GM20431 (cell line): Measurements from ENCODE around the gene CLCNKA.

Experiments used
- in situ Hi-C: fragments of 300-500 bp; cut with MseI, MboI; formaldehyde crosslinking; loops from one replicate; pipeline ENCODE4 v1.15.0; 2020; ENCODE audit warnings: low sequenced_read_pairs; ENCODE audit not compliant: unreplicated experiment

The CLCNKA gene

DNA sequence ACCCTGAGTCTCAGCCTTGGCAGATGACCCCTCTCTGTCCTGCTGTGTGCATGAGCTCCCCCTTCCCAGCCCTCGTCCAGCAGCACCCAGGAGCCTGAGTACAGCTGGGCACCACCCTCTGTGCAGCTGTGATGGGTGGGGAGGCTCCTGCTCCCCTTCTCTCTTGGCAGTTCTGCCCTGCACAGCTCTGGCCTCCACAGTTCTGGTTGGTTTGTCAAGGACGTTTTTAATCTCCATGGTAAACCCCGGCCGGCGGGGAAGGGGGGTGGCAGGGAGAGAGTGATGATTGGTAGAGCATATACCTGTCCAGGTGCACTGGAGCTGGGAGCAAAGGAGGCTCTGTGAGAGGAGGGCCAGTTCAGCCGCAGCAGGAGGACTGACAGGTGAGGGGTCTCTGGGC lies at the start of gene CLCNKA:
CLCNKA (plus strand) TSS at position 356 of the 400 bp plus-strand sequence. CDS start 584 bp downstream, outside the sequence.
- in situ Hi-C loops, result no loop called here

DNA sequence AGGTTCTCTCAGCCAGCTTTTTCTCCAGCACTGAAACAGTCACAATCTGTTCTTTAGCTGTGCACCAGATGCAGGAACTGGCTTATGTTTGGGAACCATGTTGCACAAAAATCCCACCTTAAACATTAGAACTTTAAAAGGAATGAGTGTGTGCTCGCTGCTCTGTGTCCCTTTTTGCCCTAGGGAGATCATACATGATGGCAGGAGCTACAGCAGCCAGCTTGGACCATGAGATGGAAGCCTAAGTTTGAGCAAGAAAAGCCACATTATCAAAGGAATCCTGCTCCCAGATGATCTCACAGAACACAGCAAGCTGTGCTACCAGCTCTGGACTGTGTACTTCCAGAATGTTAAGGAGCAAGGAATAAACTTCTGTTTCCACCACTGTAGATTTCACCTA lies 49.4 kb upstream of the CLCNKA start:
- in situ Hi-C loops, result no loop called here

DNA sequence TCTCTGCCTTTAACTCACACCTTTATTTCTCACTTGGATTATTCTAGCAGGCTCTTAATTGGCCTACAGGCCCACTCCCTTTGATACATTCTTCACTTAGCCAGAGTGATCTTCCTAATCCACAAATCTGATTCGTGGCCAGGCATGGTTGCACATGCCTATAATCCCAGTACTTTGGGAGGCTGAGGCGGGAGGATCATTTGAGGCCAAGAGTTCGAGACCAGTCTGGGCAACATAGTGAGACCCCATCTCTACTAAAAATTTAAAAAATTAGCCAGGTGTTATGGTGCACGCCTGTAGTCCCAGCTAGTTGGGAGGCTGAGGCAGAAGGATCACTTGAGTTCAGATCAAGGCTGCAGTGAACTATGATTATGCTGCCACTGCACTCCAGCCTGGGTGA lies 48.1 kb upstream of the CLCNKA start:
- in situ Hi-C loops, result no loop called here

DNA sequence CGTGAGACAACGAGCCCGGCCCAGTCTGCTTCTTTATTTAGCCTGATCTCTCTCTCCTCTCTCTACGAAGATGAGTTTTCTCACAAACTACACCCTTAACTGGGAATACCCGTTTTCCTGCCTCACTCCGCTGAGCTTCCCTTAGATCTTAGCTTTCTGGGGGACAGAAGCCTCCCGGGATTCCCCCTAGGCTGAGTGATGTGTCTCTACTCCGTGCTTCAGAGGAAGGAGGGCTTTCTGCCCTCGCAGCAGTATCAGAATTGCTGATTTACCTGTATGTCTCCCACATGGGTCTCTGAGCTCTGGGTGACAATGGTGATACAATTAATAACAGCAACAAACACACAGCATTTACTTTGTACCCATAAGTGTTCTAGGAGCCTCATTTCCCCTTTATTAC lies 47.0 kb upstream of the CLCNKA start:
- in situ Hi-C loops, result loop anchor here (25.0 kb wide), 1 partner anchor 163 kb away; the partner anchor contains the start of gene UQCRHL

DNA sequence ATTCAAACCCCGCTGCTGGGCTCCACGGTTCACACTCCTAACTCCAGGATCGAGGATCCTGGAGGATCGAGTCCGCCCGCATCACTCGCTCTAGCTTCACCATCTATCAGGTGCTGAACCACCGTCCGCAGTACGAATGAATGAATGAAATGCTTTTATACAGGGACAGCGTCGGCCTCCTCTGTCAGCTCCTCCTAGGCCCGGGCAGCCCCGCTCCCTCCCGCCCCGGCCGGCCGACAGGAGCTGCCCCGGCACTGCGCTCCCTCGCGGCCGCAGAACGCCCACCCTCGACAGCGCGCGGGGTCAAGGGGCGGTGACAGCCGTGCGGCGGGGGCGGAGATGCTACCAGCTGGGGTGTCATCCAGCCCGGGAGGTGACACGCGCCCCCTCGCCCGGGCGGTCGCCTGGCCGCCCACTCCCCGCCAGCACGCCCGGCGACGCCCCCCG lies 46.5 kb upstream of the CLCNKA start:
- in situ Hi-C loops, result loop anchor here (25.0 kb wide), 1 partner anchor 163 kb away; the partner anchor contains the start of gene UQCRHL

DNA sequence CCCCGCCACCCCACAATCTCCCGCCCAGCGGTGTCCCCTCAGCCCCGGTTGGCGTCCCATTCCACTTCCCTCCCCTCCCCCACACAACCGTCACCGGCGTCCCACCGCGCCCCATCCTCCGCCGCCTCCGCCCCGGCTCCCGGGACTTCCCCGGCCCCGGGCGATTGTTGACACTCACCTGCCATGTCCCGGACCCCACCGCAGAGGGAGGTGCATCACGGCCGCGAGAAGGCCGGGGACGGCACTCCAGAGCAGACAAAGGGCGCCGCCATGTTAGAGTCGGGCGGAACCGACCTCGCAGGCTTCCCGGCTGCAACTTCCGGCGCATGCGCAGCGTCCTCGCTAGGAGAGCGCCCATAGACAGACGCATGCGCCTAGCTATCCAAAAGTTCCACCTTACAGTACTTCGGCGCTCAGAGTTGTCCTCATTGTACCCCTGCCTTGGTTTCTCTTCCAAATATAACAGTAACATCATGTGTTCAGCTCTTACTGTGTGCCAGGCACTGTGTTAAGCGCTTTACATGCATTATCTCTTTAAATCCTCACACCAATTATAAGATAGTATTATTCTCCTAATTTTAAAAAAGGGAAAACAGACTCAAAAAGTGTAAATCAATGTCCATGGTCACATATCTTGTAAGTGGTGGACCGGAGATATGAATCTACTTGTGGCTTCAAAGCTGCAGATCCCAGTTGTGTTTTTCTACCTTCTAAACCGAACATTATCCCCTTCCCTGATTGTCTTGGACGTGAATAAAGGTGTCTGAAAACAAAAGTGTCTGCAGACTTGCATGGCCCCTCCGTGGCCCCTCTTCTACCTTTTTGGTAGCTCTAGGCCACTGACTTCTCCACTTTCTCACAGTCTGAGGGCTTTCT lies 45.8 kb upstream of the CLCNKA start, which contains the start of gene ZBTB17:
ZBTB17 (minus strand) TSS at position 297 of the 876 bp plus-strand sequence. CDS start 27,606 bp downstream, outside the sequence.
- in situ Hi-C loops, result loop anchor here (25.0 kb wide), 1 partner anchor 164 kb away; the partner anchor contains the start of gene UQCRHL

DNA sequence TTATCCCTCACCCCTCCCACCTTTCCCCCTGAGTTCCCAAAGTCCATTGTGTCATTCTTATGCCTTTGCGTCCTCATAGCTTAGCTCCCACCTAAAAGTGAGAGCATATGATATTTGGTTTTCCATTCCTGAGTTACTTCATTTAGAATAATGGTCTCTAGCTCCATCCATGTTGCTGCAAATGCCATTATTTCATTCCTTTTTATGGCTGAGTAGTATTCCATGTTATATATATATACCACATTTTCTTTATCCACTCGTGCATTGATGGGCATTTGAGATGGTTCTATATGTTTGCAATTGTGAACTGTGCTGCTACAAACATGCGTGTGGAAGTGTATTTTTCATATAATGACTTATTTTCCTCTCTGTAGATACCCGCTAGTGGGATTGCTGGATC lies 43.9 kb upstream of the CLCNKA start:
- in situ Hi-C loops, result loop anchor here (25.0 kb wide), 1 partner anchor 166 kb away; the partner anchor contains the start of gene UQCRHL

DNA sequence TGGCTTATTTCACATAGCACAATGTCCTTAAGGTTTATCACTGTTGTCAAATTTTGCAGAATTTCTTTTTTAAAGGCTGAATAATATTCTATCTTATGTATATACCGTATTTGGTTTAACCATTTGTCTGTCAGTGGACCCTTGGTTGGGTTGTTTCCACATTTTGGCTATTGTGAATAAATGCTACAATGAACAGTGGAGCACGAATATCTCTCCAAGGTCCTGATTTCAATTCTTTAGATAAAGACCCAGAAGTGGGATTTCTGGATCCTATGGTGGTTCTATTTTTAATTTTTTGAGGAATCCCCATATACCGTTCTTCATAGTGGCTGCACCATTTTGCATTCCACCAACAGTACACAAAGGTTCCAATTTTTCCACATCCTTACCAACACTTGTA lies 40.2 kb upstream of the CLCNKA start:
- in situ Hi-C loops, result loop anchor here (25.0 kb wide), 1 partner anchor 169 kb away; the partner anchor contains the start of gene UQCRHL

DNA sequence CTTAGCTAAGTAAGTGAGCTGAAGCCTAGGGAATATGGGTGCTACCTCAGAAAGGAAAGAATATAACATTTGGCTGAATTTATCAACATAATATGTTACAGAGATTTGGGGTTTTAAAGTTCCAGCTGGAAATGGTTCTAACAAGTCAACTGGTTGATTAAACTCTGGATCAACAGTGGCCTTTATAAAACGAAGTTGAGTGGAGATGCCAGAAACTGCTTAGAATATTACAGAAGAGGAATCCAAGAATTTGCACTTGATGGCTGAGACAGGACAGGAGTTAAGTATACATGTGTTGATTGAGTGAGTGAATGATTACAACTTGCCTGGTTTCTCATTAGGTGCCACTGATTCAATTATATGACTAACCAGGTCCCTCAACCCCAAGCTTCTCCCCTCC lies 38.6 kb upstream of the CLCNKA start:
- in situ Hi-C loops, result loop anchor here (25.0 kb wide), 1 partner anchor 171 kb away; the partner anchor contains the start of gene UQCRHL

DNA sequence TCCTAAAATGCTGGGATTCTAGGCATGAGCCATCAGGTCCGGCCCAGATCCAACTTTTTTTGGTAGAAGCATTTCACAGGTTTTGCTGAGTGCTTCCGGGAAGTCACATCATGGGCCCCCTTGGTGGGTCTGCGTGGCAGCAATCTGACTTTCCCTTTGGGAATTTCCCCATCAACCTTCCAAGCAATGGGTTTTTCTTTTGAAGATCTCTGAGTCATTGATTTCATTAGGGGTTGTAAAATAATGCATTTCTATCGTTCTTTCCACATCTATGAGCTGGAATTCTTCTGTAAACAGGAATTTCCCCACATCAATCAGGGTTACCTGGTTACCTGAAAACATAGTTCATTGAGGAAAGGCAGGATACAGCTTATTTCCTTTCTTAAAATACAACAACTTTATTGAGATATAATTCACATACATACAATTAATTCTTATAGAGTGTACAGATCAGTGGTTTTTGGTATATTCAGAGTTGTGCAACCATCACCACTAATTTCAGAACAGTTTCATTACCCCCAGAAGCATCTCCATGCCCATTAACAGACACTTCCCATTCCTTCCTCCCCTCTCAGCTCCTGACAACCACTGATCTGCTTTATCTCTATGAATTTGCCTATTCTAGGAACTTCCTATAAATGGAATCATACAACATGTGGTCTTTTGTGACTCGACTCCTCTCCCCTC lies 36.1 kb upstream of the CLCNKA start:
- in situ Hi-C loops, result loop anchor here (25.0 kb wide), 1 partner anchor 173 kb away; the partner anchor contains the start of gene UQCRHL

DNA sequence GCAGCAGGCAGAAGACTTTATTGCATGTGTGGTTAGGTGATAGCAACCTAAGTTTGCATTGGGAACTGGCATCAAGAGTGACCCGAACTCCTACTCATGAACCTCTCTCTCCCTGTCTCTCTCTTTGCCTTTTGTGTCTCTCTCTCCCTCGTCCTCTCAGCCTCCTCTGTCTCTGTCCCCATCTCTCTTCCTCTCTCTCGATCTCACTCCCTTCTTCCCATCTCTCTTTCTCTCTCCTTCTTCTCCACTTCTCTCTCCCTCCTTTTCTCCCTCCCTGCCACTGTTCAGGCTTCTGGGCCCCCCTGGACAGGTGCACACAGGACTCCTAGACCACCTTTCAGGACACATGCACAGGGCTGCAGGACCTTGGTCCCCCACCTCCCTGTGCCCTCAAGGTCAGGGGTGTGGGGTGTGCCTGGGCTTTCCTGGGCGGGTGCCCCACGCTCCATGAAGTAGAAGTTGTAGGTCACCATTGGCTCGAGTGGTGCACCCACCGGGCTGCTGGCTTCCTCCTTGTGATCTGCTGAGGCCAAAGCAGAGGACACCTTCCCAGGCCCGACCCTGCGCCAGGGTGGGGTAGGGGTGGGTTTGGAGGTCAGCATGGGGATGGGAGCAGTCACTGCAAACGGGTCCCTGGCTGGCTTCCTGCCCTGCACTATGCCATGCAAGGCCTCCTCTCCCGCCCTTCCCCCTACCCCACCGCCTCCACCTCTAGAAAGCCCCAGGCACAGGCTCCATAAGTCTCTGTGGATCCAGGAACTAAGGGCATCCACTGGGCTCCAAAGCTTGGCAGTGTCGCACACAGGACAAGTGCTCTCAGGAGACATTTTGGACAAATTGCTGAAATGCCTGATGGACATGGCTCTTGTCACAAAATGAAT lies 32.7 kb upstream of the CLCNKA start:
- in situ Hi-C loops, result loop anchor here (25.0 kb wide), 1 partner anchor 177 kb away; the partner anchor contains the start of gene UQCRHL

DNA sequence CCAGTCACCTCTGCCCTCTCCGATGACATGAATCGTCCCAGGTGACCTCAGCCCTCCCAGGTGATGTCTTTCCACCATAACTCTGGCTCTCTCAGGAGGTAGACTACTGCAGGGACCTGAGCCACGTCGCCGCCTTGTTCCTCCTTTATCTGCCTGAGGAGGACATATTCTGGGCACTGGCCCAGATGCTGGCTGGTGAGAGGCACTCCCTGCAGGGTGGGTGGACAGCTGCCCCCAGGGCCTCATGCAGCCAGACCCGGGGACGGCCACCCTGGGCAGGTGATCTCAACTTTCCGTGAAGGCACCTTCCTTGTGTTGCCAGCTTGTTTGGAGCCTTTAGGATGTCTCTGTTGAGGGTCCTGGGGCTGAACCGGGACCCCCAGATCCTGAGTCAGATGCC lies 32.1 kb upstream of the CLCNKA start:
- in situ Hi-C loops, result loop anchor here (25.0 kb wide), 1 partner anchor 177 kb away; the partner anchor contains the start of gene UQCRHL

DNA sequence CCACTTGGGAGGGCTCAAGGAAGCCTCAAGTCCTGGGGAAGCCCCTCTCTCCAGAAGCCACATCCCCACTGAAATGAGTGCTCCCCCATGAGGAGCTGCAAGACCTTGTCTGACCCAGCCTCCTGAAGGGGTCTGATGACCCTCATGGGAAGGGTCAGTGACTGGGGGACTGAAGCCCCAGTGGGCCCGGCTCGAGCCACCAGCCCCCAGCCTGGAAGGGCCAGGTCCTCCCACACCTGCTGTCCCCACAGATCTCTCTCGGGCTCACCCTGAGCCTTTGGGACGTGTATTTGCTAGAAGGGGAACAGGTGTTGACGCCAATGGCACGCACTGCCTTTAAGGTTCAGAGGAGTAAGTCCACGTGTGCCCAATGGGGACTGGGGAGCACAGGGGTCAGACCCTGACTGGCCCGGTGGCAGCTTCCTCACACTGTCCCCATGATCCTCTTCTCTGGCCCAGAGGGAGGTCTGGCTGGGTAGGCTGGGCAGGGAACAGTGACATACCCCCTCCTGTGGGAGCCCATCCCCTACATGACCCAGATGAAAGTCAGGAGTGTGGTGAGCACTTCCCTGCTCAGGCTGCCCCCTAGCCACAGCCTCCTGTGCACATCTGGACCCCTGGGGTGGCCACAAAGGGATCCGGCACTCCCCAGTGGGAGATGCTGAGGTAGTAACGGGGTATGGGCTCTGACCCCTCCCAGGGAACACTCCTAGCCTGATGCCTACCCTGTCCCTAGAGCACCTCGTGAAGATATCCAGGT lies 30.2 kb upstream of the CLCNKA start:
- in situ Hi-C loops, result loop anchor here (25.0 kb wide), 1 partner anchor 179 kb away; the partner anchor contains the start of gene UQCRHL

DNA sequence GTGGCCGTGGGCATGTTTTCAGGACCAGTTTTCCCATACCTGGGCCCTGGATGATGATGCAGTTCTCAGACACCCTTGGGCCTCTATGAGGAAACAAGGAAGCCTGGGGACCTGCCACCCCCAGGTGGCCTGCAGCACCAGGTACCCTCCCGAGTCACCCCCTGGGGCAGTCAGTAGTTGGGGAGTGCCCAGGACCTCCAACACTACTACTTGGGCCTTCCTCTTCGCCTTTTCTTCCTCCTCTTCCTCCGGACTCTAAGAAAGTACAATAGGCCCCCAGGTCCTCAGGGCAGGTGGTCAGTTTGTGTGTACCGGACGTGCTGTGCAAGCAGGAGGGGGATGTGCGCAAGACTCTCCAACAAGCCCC lies 29.7 kb upstream of the CLCNKA start:
- in situ Hi-C loops, result loop anchor here (25.0 kb wide), 1 partner anchor 180 kb away; the partner anchor contains the start of gene UQCRHL

DNA sequence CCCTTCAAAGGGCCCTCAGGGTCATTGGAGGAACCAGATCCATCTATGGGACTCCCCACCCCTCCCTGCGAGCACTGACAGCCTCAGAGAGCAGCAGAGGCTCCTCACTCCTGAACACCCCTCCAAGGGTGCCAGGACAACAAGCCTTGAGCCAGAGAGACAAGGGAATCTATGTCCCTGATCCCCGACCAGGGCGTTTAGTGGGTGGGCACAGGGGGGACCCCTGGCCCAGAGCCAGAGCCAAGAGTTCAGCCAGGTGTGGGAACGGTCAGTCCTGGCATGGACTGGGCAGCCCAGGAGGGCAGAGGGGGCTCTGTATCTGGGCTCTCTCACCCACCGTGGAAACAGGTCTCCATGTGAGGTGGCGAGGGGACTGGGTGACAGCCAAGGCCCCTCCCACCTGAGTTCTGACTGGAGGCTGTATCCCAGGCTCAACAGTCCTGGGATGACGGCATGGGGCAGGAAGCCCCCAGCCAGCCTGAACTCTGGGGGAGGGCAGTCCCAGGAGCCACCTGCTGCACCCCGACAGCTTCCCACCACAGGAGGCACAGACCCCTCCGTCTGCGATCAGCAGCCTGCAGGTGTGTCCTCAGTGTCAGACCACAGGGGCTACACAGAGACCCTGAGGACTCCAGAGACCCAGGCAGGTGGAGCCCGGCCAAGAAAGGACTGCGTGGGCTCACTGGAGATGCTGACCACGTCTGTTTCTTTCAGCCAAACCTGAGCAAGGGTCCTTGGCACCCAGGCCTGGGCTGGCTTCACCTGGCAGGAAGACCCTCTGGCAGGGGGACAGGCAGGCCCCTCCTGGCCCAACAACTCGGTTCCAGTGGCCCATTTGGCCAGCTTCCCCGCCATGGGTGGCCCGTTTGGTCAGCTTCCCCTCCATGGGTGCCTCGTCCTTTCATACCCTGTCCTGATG lies 29.0 kb upstream of the CLCNKA start:
- in situ Hi-C loops, result loop anchor here (25.0 kb wide), 1 partner anchor 181 kb away; the partner anchor contains the start of gene UQCRHL

DNA sequence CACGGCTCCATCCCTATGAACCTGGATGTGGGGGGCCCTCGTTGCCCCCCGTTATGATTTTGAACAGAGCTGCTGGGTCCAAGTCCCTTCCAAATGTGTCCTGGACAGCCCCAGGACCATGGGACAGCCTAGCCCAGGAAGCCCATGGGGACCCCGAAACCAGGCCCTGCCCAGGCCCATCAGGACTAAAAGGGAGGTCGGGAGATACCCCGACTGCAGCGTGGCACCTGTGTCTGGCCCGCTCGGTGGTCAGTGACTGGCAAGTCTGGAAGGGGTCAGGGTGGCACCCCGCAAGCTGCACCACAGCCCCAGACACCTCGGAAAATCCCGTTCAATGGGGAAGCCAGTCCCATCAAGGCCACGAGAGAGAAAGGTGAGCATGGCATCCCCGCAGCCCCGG lies 28.2 kb upstream of the CLCNKA start:
- in situ Hi-C loops, result loop anchor here (25.0 kb wide), 1 partner anchor 181 kb away; the partner anchor contains the start of gene UQCRHL

DNA sequence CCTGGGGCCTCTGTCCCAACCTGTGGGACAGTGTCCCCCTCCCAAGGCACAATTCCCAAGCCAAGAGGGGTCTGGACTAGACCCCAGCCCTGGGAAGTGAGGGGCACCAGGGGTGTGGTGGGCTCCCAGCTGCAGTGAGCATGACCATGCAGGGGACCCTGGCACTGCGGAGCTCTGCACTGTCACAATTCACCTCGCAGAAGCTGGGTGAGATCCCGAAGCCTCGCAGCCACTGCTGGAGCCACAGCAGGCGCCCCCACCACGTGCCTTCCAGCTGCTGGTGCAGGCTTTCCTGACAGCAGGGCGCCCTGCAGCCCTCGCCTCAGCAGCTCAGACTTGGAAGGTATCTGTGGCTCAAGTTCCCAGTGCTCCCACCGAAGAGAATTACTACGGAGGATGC lies 27.8 kb upstream of the CLCNKA start:
- in situ Hi-C loops, result loop anchor here (25.0 kb wide), 1 partner anchor 182 kb away; the partner anchor contains the start of gene UQCRHL
